ENCODE data around the gene PALM3.

Gene PALM3

GRCh38 chr19:14089662-14090508 lies 28.0 kb upstream of the PALM3 start:
- peak; percentile 83 for DNase-seq

GRCh38 chr19:14089412-14089661 lies 27.5 kb upstream of the PALM3 start:
- no peak for DNase-seq

GRCh38 chr19:14088634-14089411 lies 26.9 kb upstream of the PALM3 start:
- no peak for DNase-seq

GRCh38 chr19:14086098-14086497 lies 24.2 kb upstream of the PALM3 start:
- no peak for DNase-seq

GRCh38 chr19:14085309-14085995 lies 23.6 kb upstream of the PALM3 start, which contains the start of gene C19orf67:
C19orf67 (minus strand) TSS chr19:14085783; CDS start chr19:14085627, 156 bp downstream.
- DNase-seq = no peak

GRCh38 chr19:14082675-14082960 lies 20.7 kb upstream of the PALM3 start:
- DNase-seq = no peak

GRCh38 chr19:14081797-14082674 lies 20.2 kb upstream of the PALM3 start:
- peak; percentile 79 for DNase-seq

GRCh38 chr19:14080887-14081796 lies 19.3 kb upstream of the PALM3 start:
- DNase-seq = peak; percentile 100

- DNase-seq = no peak
Observed at GRCh38 chr19:14078411-14078810, 16.5 kb upstream of the PALM3 start.

GRCh38 chr19:14073925-14074838 lies 12.3 kb upstream of the PALM3 start:
- DNase-seq = peak; percentile 79

- peak; percentile 91 for DNase-seq
Observed at GRCh38 chr19:14073261-14073924, 11.5 kb upstream of the PALM3 start.

GRCh38 chr19:14072535-14073260 lies 10.8 kb upstream of the PALM3 start, which contains the start of gene MISP3:
MISP3 (plus strand) TSS chr19:14072786; CDS start chr19:14073310, 524 bp downstream.
- peak; percentile 76 for DNase-seq

GRCh38 chr19:14070268-14071050 lies 8.6 kb upstream of the PALM3 start:
- DNase-seq = no peak

GRCh38 chr19:14066134-14066533 lies 4.3 kb upstream of the PALM3 start:
- no peak for DNase-seq

- DNase-seq = no peak
Observed at GRCh38 chr19:14063105-14063504, 1.2 kb upstream of the PALM3 start.

- no peak for DNase-seq
Observed at GRCh38 chr19:14062558-14062855, 631 bp upstream of the PALM3 start.

- DNase-seq = no peak
Observed at GRCh38 chr19:14061081-14061749, 661 bp downstream of the PALM3 start.

GRCh38 chr19:14059652-14060155 lies 2.2 kb downstream of the PALM3 start:
- no peak for DNase-seq

All from activated effector memory CD4-positive, alpha-beta T cell treated with anti-CD3 and anti-CD28 coated beads, Interleukin-2, amount 50 U/mL, for 16 hours (primary cell).